Measurements from ENCODE around the gene MAP4K4. TPM values are rescaled to one million over a fixed set of nuclear protein-coding genes. Genes with fewer than 3 reads are reported as not detected.
A peak's percentile ranks its signal among the peaks of the same experiment; 100 is the strongest.
"Not testable (repeated sequence)": the region's sequence is repeated elsewhere in the genome, so short reads cannot be mapped to it uniquely, and the experiment has no call there.

MAP4K4 gene
- total and polyA plus RNA-seq, 2 of the 13 experiments (the other 11 are each of a cell fraction or from before 2014, with no cell fraction given): 105 to 264 TPM

- FAIRE-seq (no peak), ATAC-seq (no peak), DNase-seq (ENCODE audit: low spot score) (no peak)
- intact Hi-C loops (cut with micrococcal nuclease; ENCODE audit: unreplicated experiment) (loop anchor here (2.0 kb wide), 2 partner anchors 20 to 48 kb away; no protein-coding TSS in a partner anchor), in situ Hi-C loops (cut with HindIII; ENCODE audit: extremely low pct_ligation_motif_present, low pct_unique_long_range_greater_than_20kb) (no loop called here)
- 88% methylated on average over 5 of the region's 5 CpGs for WGBS (ENCODE audit: low lambda C conversion rate)
- H3K36me3 ChIP-seq (replicated peaks in 1 of 2; ENCODE audit: control insufficient read depth in 1 of 2, insufficient read depth in 2 of 2, low read length in 2 of 2): peaks cover 0 to 1% of the 10 kb centered on the region in 2 experiments; a peak in 1 of 5 replicates
- peaks cover 59% of the 10 kb centered on the region for H4K20me1 ChIP-seq (ENCODE audit: insufficient read depth, low read length)
- ChIA-PET CTCF (ENCODE audit: low intra/inter-chr PET ratio, low total read pairs) (no interaction called here), POLR2A (no interaction called here)
- peaks cover 100% of the 10 kb centered on the region for H3K4me1 ChIP-seq (ENCODE audit: insufficient read depth, low read length)
- no peaks in the 10 kb centered on the region for H3K9me3 ChIP-seq (ENCODE audit: low read length)
- H2AFZ ChIP-seq (ENCODE audit: low read length): no peak overlapping the region
- no TSS peak for BruUV-seq (replicated peaks)
- 0 out of 2 replicates have a peak, but pooled peaks have one; percentile 46 for TF ChIP-seq SOX5 (CRISPR knock-in tag; IDR thresholded peaks at IDR 0.05; ENCODE audit: borderline replicate concordance)
- TF ChIP-seq SNAI1 (CRISPR knock-in tag; IDR thresholded peaks at IDR 0.05; ENCODE audit: borderline replicate concordance): no peak
- TF ChIP-seq SOX13 (IDR thresholded peaks at IDR 0.05): 0 out of 2 replicates have a peak, but pooled peaks have one; percentile 24
- TF ChIP-seq SOX13 (CRISPR knock-in tag; conservative IDR thresholded peaks at IDR 0.05 in 1 of 2, IDR thresholded peaks at IDR 0.05 in 1 of 2): peak in 1 of 2 experiments; percentile 78; a peak in 2 of 4 replicates
- no peak for TF ChIP-seq SOX6 (IDR thresholded peaks at IDR 0.05)
- TF ChIP-seq SOX6 (CRISPR knock-in tag; IDR thresholded peaks at IDR 0.05): peak; percentile 63
- no peaks in the 10 kb centered on the region for H3K27me3 ChIP-seq (ENCODE audit: control insufficient read depth in 1 of 2, insufficient read depth in 2 of 2, low read length in 2 of 2)
- peak overlapping the region; percentile 56; the same call in 1 of the 2 replicates for H3K4me2 ChIP-seq (ENCODE audit: low read depth, low read length)
- peak overlapping the region; percentile 65 for H3K27ac ChIP-seq (ENCODE audit: extremely low read length, insufficient read depth, low read length)
- no peak overlapping the region for H3K9ac ChIP-seq (ENCODE audit: insufficient read depth, low read depth, low read length)
- peaks cover 99% of the 10 kb centered on the region for H3K79me2 ChIP-seq (ENCODE audit: insufficient read depth, low read length)
- no peak overlapping the region for H3K4me3 ChIP-seq (replicated peaks in 1 of 3; ENCODE audit: insufficient read depth in 1 of 3, low read depth in 2 of 3, low read length in 3 of 3)
Measured at GRCh38 chr2:101773137-101773536, 75.6 kb downstream of the MAP4K4 start.

- Histone ChIP-seq H4K20me1 (ENCODE audit: insufficient read depth, low read length) (peaks cover 59% of the 10 kb centered on the region), H3K4me1 (ENCODE audit: insufficient read depth, low read length) (peaks cover 100% of the 10 kb centered on the region), H3K79me2 (ENCODE audit: insufficient read depth, low read length) (peaks cover 99% of the 10 kb centered on the region)
- H3K27me3 ChIP-seq (ENCODE audit: control insufficient read depth in 1 of 2, insufficient read depth in 2 of 2, low read length in 2 of 2); H3K4me3 ChIP-seq (replicated peaks in 1 of 3; ENCODE audit: insufficient read depth in 1 of 3, low read depth in 2 of 3, low read length in 3 of 3); H2AFZ ChIP-seq (ENCODE audit: low read length); BruUV-seq (replicated peaks); H3K9me3 ChIP-seq (ENCODE audit: low read length); CTCF ChIA-PET (ENCODE audit: low intra/inter-chr PET ratio, low total read pairs); POLR2A ChIA-PET; H3K36me3 ChIP-seq (replicated peaks in 1 of 2; ENCODE audit: control insufficient read depth in 1 of 2, insufficient read depth in 2 of 2, low read length in 2 of 2); FAIRE-seq; DNase-seq (ENCODE audit: low spot score); in situ Hi-C loops (cut with HindIII; ENCODE audit: extremely low pct_ligation_motif_present, low pct_unique_long_range_greater_than_20kb); ATAC-seq; H3K27ac ChIP-seq (ENCODE audit: extremely low read length, insufficient read depth, low read length); H3K4me2 ChIP-seq (ENCODE audit: low read depth, low read length); H3K9ac ChIP-seq (ENCODE audit: insufficient read depth, low read depth, low read length): not testable (repeated sequence)
- 95% methylated on average over 3 of the region's 3 CpGs for WGBS (ENCODE audit: low lambda C conversion rate)
- intact Hi-C loops (cut with micrococcal nuclease; ENCODE audit: unreplicated experiment): loop anchor here (2.0 kb wide), 2 partner anchors 19 to 47 kb away; no protein-coding TSS in a partner anchor
- TF ChIP-seq TARDBP (CRISPR knock-in tag; IDR thresholded peaks at IDR 0.05): peak; percentile 35; the same call in 1 of the 2 replicates
Measured at GRCh38 chr2:101773961-101774360, 76.5 kb downstream of the MAP4K4 start.
